Activated CD4-positive, alpha-beta T cell treated with anti-CD3 and anti-CD28 coated beads, Interleukin-2, amount 50 U/mL, for 24 hours (primary cell): ENCODE data around the gene SSH3.

Experiments
- DNase-seq, 2 donors: peaks; one replicate each; pipeline ENCODE4 v3.0.0-alpha.2; 2020; ENCODE audit warnings: low read depth in 1 of 2, low spot score in 1 of 2

SSH3 gene

DNA sequence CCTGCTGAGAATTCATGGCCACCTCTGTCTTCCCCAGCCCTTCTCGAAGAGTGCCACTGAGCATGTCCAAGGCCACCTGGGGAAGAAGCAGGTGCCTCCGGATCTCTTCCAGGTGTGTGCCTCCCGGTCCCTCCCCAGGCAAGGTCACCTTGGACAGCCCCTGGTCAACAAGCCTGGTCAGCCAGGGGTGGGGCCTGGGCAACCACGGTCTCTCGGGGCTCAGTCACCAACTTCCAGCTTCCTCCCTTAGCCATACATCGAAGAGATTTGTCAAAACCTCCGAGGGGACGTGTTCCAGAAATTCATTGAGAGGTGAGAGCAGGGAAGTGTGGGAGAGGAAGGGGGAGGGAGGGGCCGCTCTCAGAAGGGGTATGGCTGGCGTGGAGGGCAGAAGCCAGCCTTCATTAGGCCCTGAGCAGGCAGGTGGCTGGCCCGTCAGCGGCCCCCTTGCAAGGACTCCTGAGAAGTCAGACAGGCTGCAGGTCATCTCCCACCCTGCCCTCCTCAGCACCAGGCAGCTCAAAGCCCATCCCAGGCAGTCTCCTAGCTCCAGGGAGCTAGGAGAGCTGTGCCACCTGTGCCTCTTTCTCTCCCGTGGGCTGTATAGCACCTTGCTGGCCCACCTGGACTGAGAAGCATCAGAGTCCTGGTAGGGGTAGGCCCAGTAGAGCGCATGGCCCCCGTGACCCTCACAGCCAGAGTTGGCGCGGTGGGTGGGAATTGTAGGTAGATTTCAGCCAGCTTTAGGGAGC, 23.6 kb upstream of the SSH3 start:
- no peak for DNase-seq

DNA sequence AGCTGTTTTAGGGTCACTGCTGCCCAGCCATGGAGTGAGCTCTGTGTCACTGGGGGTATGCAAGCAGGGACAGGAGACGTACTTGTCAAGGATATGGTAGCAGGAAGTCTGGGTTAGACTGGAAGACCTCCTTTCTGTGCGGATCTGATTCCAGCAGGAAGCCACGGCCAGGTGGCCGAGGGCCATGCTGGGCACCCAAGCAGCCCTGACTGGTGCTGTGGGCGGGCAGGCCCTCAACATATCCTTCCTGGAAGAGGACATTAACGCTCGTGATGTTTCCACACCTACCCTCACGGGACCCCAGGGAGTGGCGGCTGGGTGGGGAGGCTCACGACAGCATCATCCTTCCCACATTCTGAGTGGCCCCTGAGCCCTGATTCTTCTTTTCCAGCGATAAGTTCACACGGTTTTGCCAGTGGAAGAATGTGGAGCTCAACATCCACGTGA, 23.0 kb upstream of the SSH3 start:
- no peak for DNase-seq

DNA sequence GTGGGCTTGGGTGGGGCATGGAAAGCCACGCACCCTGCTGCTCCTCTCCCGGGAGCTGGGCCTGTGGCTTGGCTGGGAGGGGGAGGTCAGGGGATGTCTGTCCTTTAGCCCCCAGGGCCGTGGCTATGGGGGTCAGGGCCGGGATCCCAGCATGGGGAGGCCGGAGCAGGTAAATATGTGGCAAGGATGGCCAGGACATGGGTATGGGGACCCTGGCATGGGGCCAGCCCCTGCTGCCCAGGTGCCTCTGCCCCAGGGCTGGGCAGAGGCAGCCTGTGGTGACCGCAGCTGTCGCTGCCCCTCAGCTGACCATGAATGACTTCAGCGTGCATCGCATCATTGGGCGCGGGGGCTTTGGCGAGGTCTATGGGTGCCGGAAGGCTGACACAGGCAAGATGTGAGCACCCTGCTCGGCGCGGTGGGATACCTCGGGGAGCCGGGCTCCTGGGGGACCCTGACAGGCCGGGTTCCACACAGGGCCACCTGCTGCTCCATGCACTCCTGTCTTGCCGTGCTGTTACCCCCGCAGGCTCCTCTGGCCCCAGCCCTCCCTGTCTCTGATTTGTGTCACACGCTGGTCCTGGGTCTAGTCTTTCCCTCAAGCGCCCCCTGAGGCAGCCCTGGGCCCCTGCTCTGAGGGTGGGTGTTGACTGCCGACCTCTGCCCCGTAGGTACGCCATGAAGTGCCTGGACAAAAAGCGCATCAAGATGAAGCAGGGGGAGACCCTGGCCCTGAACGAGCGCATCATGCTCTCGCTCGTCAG, 22.4 kb upstream of the SSH3 start:
- no peak for DNase-seq

DNA sequence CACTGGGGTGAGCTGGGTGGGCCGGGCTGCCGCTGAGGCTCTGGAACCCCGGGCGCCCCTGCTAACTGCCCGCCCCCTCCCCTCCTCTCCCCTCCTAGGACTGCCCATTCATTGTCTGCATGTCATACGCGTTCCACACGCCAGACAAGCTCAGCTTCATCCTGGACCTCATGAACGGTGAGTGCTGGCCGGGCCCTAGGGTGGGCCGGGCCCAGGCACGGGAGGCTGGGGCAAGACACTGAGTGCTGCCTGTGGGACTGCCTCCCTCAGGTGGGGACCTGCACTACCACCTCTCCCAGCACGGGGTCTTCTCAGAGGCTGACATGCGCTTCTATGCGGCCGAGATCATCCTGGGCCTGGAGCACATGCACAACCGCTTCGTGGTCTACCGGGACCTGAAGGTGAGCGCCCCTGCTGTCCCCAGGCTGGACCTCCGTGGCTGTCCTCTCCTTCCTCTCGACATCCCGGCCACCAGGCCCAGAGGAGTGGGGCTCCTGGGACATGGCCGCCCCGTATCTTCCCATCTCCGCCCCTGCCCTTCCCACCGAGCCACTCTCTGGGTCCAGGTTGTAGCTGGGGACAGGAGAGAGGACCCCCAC, 21.7 kb upstream of the SSH3 start:
- no peak for DNase-seq

DNA sequence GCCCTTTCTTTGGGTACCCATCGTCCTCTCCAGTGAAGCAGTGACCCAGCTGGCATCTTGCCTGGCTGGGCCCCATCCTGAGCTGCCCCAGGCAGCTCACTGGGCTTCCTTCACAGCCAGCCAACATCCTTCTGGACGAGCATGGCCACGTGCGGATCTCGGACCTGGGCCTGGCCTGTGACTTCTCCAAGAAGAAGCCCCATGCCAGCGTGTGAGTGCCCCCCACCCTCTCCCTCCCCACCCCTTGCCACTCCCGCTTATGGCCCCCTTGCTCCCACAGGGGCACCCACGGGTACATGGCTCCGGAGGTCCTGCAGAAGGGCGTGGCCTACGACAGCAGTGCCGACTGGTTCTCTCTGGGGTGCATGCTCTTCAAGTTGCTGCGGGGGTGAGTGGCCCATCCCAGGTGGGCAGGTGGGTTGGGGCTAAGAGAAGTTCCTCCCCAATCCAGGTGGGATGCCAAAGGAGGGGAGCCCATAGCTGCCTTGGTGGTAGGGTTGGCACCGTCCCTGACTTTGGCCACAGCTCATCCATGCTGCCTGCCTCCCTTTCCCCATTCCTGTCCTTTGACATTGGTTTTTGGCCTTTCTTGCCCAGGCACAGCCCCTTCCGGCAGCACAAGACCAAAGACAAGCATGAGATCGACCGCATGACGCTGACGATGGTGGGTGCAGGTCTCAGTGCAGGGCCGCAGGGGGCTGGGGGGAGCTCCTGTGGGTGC, 21.0 kb upstream of the SSH3 start:
- DNase-seq, result no peak

DNA sequence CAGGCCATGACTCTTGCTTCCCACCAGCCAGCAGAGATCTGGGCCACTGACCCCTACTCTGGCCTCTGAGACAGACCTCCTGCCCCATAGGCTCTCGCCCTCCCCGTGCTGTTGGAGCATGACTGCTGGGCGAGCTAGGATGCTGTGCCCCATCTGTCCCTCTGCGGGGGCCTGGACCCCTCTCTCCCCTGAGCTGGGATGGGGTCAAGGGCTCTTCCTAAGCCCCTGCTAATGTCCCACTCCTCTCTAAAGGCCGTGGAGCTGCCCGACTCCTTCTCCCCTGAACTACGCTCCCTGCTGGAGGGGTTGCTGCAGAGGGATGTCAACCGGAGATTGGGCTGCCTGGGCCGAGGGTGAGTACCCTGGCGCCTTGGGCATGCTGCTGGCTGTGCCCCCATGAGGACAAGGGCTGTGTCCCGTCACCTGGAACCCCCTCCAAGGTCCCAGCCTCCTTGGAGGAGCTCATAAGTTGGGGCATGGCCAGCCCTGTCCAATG, 20.4 kb upstream of the SSH3 start:
- DNase-seq, result no peak

DNA sequence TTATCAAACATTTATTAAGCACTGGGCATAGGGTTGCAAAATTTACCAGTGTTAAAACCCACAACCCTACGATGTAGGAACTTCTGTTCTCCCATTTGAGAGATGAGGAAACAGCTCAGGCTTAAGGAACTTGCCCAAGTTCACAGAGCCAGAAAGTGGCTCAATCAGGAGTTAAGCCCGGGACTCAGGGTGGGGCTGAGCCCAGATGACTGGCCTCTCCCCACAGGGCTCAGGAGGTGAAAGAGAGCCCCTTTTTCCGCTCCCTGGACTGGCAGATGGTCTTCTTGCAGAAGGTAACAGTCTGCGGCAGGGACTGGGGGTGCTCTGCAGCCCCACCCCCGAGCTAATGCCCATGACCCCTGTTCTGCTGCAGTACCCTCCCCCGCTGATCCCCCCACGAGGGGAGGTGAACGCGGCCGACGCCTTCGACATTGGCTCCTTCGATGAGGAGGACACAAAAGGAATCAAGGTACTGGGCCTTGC, 19.8 kb upstream of the SSH3 start:
- DNase-seq, result no peak

DNA sequence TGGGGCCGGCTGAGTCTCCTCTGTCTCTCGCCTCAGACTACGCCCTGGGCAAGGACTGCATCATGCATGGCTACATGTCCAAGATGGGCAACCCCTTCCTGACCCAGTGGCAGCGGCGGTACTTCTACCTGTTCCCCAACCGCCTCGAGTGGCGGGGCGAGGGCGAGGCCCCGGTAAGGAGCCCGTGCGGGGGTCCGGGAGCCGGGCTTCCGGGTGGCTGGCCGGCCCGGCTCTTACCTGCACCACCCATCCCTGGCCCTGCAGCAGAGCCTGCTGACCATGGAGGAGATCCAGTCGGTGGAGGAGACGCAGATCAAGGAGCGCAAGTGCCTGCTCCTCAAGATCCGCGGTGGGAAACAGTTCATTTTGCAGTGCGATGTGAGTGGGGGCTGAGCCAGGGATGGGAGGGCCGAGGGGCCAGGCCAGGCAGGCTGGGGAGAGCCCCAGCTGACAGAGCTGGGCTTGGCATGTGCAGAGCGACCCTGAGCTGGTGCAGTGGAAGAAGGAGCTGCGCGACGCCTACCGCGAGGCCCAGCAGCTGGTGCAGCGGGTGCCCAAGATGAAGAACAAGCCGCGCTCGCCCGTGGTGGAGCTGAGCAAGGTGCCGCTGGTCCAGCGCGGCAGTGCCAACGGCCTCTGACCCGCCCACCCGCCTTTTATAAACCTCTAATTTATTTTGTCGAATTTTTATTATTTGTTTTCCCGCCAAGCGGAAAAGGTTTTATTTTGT, 18.4 kb upstream of the SSH3 start:
- DNase-seq, result no peak

DNA sequence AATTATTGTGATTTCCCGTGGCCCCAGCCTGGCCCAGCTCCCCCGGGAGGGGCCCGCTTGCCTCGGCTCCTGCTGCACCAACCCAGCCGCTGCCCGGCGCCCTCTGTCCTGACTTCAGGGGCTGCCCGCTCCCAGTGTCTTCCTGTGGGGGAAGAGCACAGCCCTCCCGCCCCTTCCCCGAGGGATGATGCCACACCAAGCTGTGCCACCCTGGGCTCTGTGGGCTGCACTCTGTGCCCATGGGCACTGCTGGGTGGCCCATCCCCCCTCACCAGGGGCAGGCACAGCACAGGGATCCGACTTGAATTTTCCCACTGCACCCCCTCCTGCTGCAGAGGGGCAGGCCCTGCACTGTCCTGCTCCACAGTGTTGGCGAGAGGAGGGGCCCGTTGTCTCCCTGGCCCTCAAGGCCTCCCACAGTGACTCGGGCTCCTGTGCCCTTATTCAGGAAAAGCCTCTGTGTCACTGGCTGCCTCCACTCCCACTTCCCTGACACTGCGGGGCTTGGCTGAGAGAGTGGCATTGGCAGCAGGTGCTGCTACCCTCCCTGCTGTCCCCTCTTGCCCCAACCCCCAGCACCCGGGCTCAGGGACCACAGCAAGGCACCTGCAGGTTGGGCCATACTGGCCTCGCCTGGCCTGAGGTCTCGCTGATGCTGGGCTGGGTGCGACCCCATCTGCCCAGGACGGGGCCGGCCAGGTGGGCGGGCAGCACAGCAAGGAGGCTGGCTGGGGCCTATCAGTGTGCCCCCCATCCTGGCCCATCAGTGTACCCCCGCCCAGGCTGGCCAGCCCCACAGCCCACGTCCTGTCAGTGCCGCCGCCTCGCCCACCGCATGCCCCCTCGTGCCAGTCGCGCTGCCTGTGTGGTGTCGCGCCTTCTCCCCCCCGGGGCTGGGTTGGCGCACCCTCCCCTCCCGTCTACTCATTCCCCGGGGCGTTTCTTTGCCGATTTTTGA, 17.5 kb upstream of the SSH3 start:
- no peak for DNase-seq

DNA sequence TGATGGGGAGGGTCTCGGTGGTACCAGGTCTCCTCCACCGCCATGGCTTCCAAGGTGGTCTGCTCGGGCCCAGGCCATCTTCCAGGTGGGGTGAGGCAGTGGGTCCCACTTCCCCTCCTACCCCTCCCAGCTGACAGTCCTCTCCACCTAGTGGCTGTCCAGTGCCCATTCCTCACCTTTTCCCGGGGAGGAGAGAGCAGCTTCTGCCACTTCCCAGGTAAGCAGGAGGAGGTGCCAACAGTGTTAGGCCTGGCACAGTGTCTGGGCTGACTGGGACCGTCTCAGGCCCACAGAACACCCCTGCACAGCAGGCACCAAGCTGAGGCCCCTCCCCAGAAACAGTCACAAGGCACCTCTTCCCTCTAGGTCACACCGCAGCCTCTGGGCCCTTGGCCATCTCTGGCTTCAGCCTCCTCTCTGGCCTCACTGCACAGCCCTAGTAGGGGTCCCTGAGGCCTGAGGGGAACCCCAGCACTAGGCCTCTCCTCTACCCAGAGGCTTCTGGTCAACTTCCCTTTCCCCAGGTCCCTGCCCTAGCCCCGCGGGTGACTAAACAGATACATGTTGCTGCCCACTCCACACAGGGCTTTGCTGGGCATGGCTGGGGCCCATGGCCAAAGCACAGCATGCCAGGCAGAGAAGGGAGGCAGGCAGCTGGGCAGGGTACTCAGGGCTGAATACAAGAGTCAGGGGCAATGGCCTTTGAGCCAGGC, 16.6 kb upstream of the SSH3 start:
- no peak for DNase-seq

DNA sequence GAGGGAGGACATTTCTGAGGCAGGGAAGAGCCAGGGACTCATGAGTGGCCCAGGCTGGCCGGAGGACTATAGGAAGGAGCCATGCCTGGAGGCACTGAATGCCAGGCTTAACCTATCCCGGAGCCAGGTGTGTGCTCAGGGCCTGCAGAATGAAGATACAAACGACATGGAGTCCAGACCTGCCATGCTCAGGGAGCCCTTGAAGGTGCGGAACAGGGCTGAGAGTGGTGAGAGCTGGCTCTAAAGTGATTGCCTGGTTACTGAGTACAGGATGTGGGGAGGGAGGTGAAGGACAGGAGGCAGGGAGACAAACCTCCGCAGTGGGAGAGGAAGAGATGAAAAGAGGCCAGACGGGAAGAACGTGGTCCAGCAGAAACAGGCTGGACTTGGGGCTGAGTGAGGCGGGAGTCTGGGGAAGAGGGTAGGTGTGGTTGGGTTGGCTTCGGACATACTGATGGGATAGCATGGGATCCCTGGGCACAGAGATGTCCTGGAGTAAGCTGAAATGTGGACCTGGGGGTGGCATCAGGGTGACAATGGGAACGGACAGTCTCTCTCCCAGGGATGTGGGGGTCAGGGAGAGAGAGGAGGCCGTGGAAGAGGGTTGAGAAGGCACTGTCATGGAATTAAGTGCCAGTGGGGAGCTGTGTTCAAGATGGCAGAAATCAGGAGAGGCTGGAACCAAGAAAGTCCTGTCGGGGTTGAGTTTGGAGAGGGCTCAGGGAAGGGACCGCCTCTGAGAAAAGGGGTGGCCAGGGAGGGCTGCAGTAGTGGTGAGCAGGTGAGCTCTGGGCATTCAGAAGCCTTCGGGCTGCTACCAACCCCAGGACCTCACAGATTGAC, 15.8 kb upstream of the SSH3 start:
- DNase-seq, result no peak

DNA sequence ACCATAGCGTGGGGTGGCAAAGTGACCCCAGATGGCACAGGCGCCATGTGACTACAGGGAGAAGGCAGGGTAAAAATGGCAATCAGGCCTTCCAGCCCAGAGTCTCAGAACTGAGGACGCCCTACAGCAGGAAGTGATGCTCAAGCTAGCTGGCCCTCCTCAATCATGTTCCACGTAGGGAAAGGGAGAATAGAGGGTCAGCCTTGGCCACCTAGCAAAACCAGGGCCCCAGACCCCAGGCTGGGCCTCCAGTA, 15.2 kb upstream of the SSH3 start:
- DNase-seq, result no peak

DNA sequence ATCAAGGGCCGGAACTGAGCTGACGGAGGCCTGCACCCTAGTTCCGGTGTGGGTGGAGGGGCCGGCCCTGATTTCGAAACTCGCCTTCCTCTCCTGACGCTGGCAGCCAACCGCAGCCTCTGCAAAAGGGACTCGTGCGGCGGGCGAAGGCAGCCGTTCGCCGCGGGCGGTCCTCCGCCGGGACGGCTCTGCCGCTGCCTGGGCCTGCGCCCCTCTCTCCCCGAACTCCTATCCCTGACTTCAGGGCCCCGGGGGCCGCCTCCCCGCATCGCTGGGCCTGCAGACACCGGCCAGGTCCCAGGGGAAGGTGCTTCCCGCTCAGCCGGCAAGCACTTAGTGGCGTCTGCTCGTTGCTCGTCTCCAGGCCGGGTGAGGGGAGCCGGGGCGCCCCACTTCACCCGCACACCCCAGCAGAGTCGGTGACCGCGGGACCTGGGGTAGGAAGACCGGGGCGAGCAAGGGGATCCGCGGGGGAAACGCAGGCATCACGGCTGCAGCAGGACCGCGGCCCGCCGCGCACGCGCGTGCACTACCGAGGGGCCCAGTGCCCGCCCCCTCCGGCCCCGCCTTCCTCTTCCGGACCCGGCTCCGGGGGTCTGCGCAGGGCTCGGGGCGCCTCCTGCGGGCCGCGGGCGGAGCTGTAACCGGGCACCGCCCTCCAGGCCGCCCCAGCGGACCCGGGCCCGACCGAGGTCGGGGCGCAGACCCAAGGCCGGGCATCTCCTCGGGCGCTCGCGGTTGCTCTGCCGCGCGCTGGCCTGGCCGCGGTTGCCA, 14.7 kb upstream of the SSH3 start:
- DNase-seq, result peak; percentile 81 to 83

DNA sequence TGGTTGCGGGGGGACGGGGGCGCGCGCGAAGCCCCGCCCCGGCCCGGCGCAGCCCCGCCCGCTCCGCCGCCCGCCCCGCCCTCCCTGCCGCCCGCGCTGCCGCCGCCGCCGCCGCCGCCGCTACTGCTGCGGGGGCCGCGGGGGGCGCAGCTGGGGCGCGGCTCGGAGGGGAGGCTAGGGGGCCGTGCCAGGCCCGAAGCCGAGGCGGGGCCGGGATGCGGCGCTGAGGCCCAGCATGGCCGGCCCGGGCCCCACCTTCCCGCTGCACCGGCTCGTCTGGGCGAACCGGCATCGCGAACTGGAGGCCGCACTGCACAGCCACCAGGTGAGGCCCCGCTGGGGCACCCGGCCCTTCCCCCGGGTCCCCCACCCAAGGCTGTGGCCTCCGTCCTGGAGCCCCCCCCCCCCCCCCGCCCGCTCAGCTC, 14.1 kb upstream of the SSH3 start, which contains the start of gene ANKRD13D:
ANKRD13D (plus strand) TSS at position 78 of the 425 bp plus-strand sequence; CDS start at position 236, 158 bp downstream.
- DNase-seq, result no peak

DNA sequence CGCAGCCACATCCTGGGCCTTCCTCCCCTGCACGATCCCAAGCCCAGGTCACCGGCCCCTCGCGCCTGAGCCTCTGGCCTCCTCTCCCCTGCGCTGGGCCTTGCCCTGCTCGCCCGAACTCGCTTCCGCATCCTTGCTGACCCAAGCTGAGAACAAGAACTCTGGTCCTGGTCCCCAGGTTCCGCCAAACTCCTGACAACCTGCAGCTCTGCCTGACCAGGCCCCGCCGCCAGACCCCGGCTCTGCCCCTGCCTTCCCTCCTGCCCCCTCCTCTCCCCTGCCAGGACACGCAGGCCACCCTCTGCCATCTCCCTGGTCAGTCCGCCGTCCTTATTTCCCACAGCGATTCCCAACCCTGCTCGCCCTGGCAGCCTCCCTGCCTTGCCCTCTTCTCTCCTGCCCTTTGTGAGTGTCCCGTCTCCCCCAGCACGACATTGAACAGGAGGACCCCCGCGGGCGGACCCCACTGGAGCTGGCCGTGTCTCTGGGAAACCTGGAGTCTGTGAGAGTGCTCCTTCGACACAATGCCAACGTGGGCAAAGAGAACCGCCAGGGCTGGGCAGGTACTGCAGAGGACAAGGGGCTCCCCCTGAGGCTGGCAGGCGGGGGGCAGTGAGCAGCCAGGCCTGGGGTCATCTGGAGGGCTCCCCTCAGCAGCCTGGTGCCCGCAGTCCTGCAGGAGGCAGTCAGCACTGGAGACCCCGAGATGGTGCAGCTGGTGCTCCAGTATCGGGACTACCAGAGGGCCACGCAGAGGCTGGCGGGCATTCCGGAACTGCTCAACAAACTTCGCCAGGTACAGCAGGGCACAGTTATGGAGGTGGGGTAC, 13.5 kb upstream of the SSH3 start:
- DNase-seq, result no peak

DNA sequence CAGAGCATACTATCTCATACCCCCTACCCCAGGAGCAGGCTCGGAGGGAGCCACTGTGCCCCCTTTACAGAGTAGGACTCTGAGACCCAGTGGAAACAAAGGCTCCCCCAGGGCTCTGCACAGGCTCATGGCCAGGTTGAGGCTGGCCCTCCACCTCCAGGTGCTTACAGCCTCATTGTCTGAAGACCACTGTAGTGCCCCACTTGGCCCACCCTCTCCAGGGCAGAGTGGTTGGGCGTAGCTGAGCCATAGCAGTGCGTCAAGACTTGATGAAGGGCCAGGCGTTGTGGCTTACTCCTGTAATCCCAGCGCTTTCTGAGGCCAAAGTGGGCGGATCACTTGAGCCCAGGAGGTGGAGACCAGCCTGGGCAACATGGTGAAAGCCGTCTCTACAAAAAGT, 12.5 kb upstream of the SSH3 start:
- DNase-seq, result no peak
